ENCODE results near the gene ZNF573. TPM values are rescaled to one million over a fixed set of nuclear protein-coding genes. Genes with fewer than 3 reads are reported as not detected.

ZNF573 gene
- total and polyA plus RNA-seq, 4 donors: 0.42 to 5.0 (median 4.2) TPM

GRCh38 chr19:37706052-37706605 is 73.3 kb downstream of the ZNF573 start:
- H3K4me1 ChIP-seq (ENCODE audit: control insufficient read depth in 4 of 4, insufficient read depth in 4 of 4, low read length in 3 of 4): no peaks in the 10 kb centered on the region
- H3K9me3 ChIP-seq (ENCODE audit: control insufficient read depth in 4 of 4, low read length in 3 of 4): peaks cover 9 to 15% (median 10%) of the 10 kb centered on the region in 4 donors
- WGBS: 97% methylated on average over 7 of the region's 7 CpGs
- H3K27me3 ChIP-seq (ENCODE audit: control insufficient read depth in 4 of 4, insufficient read depth in 4 of 4, low read length in 3 of 4): no peaks in the 10 kb centered on the region
- DNase-seq (ENCODE audit: low spot score): no peak
- no peak overlapping the region for H3K9ac ChIP-seq (ENCODE audit: low read depth in 1 of 2, low read length in 2 of 2)
- TF ChIP-seq RAD21 (IDR thresholded peaks at IDR 0.05) (no peak), GABPA (IDR thresholded peaks at IDR 0.05 in 1 of 2, conservative IDR thresholded peaks at IDR 0.05 in 1 of 2) (no peak), JUND (IDR thresholded peaks at IDR 0.05) (no peak), FOXA1 (IDR thresholded peaks at IDR 0.05) (no peak), EGR1 (IDR thresholded peaks at IDR 0.05; ENCODE audit: low read depth in 2 of 2) (no peak), REST (IDR thresholded peaks at IDR 0.05) (no peak), HNF4A (conservative IDR thresholded peaks at IDR 0.05) (no peak), RXRA (IDR thresholded peaks at IDR 0.05) (no peak)
- TF ChIP-seq, protein P1, sequence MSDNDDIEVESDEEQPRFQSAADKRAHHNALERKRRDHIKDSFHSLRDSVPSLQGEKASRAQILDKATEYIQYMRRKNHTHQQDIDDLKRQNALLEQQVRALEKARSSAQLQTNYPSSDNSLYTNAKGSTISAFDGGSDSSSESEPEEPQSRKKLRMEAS (IDR thresholded peaks at IDR 0.05): no peak
- H3K27ac ChIP-seq (ENCODE audit: low read depth in 1 of 2, low read length in 2 of 2): no peak overlapping the region
- H3K36me3 ChIP-seq (ENCODE audit: control insufficient read depth in 4 of 4, insufficient read depth in 3 of 4, low read depth in 1 of 4, low read length in 3 of 4): peaks cover 0 to 4% (median under 1%) of the 10 kb centered on the region in 4 donors
- peak overlapping the region in 1 of 3 donors; percentile 20 for H3K4me3 ChIP-seq (ENCODE audit: low read depth in 1 of 3, low read length in 3 of 3)

- TF ChIP-seq TAF1 (conservative IDR thresholded peaks at IDR 0.05) (no peak), EGR1 (IDR thresholded peaks at IDR 0.05; ENCODE audit: low read depth in 2 of 2) (no peak), NR2F2 (IDR thresholded peaks at IDR 0.05) (no peak), YY1 (IDR thresholded peaks at IDR 0.05) (no peak), JUND (IDR thresholded peaks at IDR 0.05) (no peak), FOXA1 (IDR thresholded peaks at IDR 0.05) (no peak), FOXA2 (IDR thresholded peaks at IDR 0.05) (no peak), SP1 (IDR thresholded peaks at IDR 0.05) (no peak), CTCF (IDR thresholded peaks at IDR 0.05; ENCODE audit: low read depth, low read length, missing input control) (no peak), GABPA (IDR thresholded peaks at IDR 0.05 in 1 of 2, conservative IDR thresholded peaks at IDR 0.05 in 1 of 2) (no peak), HNF4G (IDR thresholded peaks at IDR 0.05) (no peak), RAD21 (IDR thresholded peaks at IDR 0.05) (no peak), RXRA (IDR thresholded peaks at IDR 0.05) (no peak)
- TF ChIP-seq, protein P1 (IDR thresholded peaks at IDR 0.05): no peak
- TF ChIP-seq, protein P2, sequence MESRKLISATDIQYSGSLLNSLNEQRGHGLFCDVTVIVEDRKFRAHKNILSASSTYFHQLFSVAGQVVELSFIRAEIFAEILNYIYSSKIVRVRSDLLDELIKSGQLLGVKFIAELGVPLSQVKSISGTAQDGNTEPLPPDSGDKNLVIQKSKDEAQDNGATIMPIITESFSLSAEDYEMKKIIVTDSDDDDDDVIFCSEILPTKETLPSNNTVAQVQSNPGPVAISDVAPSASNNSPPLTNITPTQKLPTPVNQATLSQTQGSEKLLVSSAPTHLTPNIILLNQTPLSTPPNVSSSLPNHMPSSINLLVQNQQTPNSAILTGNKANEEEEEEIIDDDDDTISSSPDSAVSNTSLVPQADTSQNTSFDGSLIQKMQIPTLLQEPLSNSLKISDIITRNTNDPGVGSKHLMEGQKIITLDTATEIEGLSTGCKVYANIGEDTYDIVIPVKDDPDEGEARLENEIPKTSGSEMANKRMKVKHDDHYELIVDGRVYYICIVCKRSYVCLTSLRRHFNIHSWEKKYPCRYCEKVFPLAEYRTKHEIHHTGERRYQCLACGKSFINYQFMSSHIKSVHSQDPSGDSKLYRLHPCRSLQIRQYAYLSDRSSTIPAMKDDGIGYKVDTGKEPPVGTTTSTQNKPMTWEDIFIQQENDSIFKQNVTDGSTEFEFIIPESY (IDR thresholded peaks at IDR 0.05): no peak
- no peak overlapping the region for H3K27ac ChIP-seq (ENCODE audit: low read depth in 1 of 2, low read length in 2 of 2)
- H3K27me3 ChIP-seq (ENCODE audit: control insufficient read depth in 4 of 4, insufficient read depth in 4 of 4, low read length in 3 of 4): no peaks in the 10 kb centered on the region
- peak overlapping the region in 2 of 3 donors; percentile 23 to 24 for H3K4me3 ChIP-seq (ENCODE audit: low read depth in 1 of 3, low read length in 3 of 3)
- no peak overlapping the region for H3K9ac ChIP-seq (ENCODE audit: low read depth in 1 of 2, low read length in 2 of 2)
- H3K36me3 ChIP-seq (ENCODE audit: control insufficient read depth in 4 of 4, insufficient read depth in 3 of 4, low read depth in 1 of 4, low read length in 3 of 4): peaks cover 0 to 8% (median 7%) of the 10 kb centered on the region in 4 donors
- DNase-seq (ENCODE audit: low spot score): no peak
- H3K9me3 ChIP-seq (ENCODE audit: control insufficient read depth in 4 of 4, low read length in 3 of 4): peaks cover 12 to 57% (median 26%) of the 10 kb centered on the region in 4 donors
- no peaks in the 10 kb centered on the region for H3K4me1 ChIP-seq (ENCODE audit: control insufficient read depth in 4 of 4, insufficient read depth in 4 of 4, low read length in 3 of 4)
- 94% methylated on average over 5 of the region's 5 CpGs for WGBS
Observed at GRCh38 chr19:37699057-37699456, 80.3 kb downstream of the ZNF573 start.
